ENCODE measurements around the gene TM9SF1. TPM values are rescaled to one million over a fixed set of nuclear protein-coding genes. Genes with fewer than 3 reads are reported as not detected.

The TM9SF1 gene
- total and polyA plus RNA-seq, 8 donors = 28.1 to 72.5 (median 35.2) TPM

GRCh38 chr14:24160850-24161804 lies 34.1 kb downstream of the TM9SF1 start, which contains the start of gene IRF9:
Gene IRF9 (plus strand): TSS chr14:24161265. CDS start chr14:24162145, 880 bp downstream.
- peaks cover 0 to 86% of the 10 kb centered on the region in 2 donors for H3K36me3 ChIP-seq
- peak; percentile 96 for ATAC-seq
- H3K27me3 ChIP-seq = no peaks in the 10 kb centered on the region
- intact Hi-C loops (cut with DNase I) = no loop called here
- peak within 1 kb of the TSS; percentile 80 to 87 for H3K4me3 ChIP-seq
- no peaks in the 10 kb centered on the region for H3K9me3 ChIP-seq
- TF ChIP-seq CTCF (IDR thresholded peaks at IDR 0.05) = peak; percentile 94 to 96
- peak within 1 kb of the TSS; percentile 93 to 96 for H3K27ac ChIP-seq
- DNase-seq = peak; percentile 91 to 95 (median 94)
- peaks cover 14 to 51% of the 10 kb centered on the region in 2 donors for H3K4me1 ChIP-seq

GRCh38 chr14:24160499-24160849 lies 34.8 kb downstream of the TM9SF1 start:
- no peak for ATAC-seq
- DNase-seq = no peak
- intact Hi-C loops (cut with DNase I) = no loop called here
- Histone ChIP-seq H3K4me1 (peaks cover 14 to 45% of the 10 kb centered on the region in 2 donors), H3K27me3 (no peaks in the 10 kb centered on the region), H3K9me3 (no peaks in the 10 kb centered on the region), H3K27ac (peak overlapping the region; percentile 93 to 96), H3K36me3 (peaks cover 0 to 86% of the 10 kb centered on the region in 2 donors), H3K4me3 (no peak overlapping the region)
- TF ChIP-seq CTCF (IDR thresholded peaks at IDR 0.05) = no peak

- H3K27ac ChIP-seq = peak overlapping the region in 1 of 2 donors; percentile 96
- ATAC-seq (no peak), DNase-seq (peak in 1 of 4 donors; percentile 59)
- no peak for TF ChIP-seq CTCF (IDR thresholded peaks at IDR 0.05)
- H3K4me1 ChIP-seq = peaks cover 14 to 40% of the 10 kb centered on the region in 2 donors
- H3K27me3 ChIP-seq = no peaks in the 10 kb centered on the region
- intact Hi-C loops (cut with DNase I) = no loop called here
- H3K36me3 ChIP-seq = peaks cover 0 to 86% of the 10 kb centered on the region in 2 donors
- no peaks in the 10 kb centered on the region for H3K9me3 ChIP-seq
- no peak overlapping the region for H3K4me3 ChIP-seq
Measured at GRCh38 chr14:24159777-24160498, 35.3 kb downstream of the TM9SF1 start.

DNA sequence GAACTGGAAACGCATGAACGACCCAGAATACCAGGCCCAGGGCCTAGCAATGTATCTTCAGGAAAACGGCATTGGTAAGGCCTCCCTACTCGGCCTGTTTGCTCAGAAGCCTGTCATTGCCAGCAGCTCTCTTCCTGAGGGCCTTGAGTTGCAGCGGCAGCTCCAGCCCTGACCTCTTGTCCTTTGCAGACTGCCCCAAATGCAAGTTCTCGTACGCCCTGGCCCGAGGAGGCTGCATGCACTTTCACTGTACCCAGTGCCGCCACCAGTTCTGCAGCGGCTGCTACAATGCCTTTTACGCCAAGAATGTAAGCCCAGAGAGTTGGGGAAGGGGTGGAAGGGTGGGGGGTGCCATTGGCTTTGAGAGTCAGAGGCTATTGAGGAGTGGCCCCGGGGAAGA lies 37.9 kb downstream of the TM9SF1 start:
- peaks cover 0 to 86% of the 10 kb centered on the region in 2 donors for H3K36me3 ChIP-seq
- peak in 1 of 4 donors; percentile 51 for DNase-seq
- ATAC-seq = no peak
- H3K27me3 ChIP-seq = no peaks in the 10 kb centered on the region
- TF ChIP-seq CTCF (IDR thresholded peaks at IDR 0.05) = no peak
- H3K4me3 ChIP-seq = no peak overlapping the region
- H3K4me1 ChIP-seq = peaks cover 6 to 15% of the 10 kb centered on the region in 2 donors
- H3K9me3 ChIP-seq = no peaks in the 10 kb centered on the region
- H3K27ac ChIP-seq = no peak overlapping the region
- intact Hi-C loops (cut with DNase I) = no loop called here

DNA sequence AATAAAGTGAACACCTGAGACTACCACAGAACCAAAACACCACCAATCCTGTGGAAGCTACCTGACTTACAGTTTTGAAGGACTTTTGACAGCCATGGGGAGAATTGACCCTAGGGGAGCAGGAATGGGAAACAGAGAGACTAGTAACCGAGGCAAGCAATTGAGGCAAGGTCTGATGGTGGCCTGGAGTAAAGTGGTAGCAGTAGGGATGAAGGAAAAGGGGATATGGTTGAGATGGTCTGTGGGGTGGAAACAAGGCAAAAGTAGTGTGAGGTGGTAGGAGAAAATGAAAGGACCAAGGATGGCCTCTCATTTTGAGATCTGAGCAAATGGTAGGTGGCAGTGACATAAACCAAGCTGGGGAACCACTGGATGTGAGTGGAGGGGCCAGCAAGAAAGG lies 38.4 kb downstream of the TM9SF1 start:
- H3K4me1 ChIP-seq = peaks cover under 1 to 10% of the 10 kb centered on the region in 2 donors
- no peak overlapping the region for H3K4me3 ChIP-seq
- H3K36me3 ChIP-seq = peaks cover 0 to 88% of the 10 kb centered on the region in 2 donors
- ATAC-seq (no peak), DNase-seq (no peak)
- no peak for TF ChIP-seq CTCF (IDR thresholded peaks at IDR 0.05)
- H3K27ac ChIP-seq = no peak overlapping the region
- no peaks in the 10 kb centered on the region for H3K27me3 ChIP-seq
- intact Hi-C loops (cut with DNase I) = no loop called here
- no peaks in the 10 kb centered on the region for H3K9me3 ChIP-seq

Data from left lung (tissue), 10 donors.